NCI-H187 treated with DMSO at 0.1 percent for 48 hours (cell line): ENCODE results near the gene IP6K3.

Experiments
- DNase-seq: peaks from one replicate; lab custom pipeline; 2025; lab: John Stamatoyannopoulos, UW

Gene IP6K3

DNA sequence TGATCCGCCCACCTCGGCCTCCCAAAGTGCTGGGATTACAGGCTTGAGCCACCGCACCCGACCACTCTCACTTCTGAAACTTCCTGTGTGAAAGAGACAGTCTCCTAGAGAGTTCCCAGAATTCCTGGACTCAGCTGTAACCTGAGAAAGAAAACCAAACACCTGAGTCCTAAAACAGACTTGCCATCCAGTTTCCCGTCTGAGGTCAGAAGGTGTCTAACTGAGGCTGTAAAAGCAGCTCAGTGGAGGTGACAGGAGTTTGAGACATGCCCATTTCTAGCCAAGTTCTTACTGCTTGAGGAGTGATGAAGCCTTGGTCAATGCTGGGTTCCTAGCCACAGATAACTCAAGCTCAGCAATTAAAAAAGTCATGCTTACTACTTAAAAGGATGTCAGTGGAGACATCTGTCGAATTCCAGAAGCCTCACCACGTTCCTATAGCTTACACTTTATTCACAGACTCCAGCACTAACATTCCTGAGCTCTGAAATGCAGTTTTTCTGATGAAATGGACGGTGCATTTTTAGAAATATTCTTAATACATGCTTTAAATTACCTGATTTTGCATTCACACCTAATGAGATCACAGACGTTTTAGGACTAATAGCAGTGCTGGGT lies 41.3 kb downstream of the IP6K3 start:
- DNase-seq: no peak

DNA sequence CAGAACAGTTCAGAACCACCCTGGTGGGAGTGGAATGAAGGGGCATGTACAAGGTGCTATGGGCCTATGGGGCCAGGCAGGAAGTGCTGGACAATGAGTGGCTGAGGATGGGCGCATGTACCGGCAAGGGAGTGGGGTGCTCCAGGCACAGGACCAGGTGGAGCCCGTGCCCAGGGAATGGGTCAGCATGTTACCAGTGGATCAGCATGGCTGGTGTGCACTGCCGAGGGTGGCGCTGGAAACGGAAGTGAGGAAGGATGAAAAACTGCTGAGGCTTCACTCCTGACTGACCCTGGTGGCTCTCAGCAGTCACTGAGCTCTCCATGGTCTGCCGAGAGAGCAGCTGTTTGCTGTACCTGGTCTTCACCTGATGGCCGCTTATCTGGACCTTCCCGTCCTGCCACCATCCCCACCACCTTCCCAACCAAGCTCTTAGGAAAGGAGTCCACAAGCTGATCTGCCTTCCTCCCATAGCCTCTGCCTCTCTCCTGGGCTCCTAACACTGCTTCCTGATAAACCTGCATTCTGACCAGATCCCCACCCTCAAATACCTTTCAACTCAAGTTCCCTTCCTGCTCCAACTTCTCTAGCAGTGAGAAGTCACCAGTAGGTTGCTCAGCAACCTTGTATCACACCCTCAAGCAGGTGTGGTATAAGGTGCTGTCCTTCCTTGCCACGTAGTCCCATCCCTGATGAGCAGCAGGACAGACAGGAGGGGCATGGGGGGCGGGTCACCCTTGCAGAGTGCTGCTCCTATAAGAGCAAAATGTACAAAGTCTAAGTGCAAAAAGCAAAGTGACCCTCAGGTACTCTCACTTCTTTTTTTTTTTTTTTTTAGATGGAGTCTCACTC lies 42.3 kb downstream of the IP6K3 start:
- no peak for DNase-seq

DNA sequence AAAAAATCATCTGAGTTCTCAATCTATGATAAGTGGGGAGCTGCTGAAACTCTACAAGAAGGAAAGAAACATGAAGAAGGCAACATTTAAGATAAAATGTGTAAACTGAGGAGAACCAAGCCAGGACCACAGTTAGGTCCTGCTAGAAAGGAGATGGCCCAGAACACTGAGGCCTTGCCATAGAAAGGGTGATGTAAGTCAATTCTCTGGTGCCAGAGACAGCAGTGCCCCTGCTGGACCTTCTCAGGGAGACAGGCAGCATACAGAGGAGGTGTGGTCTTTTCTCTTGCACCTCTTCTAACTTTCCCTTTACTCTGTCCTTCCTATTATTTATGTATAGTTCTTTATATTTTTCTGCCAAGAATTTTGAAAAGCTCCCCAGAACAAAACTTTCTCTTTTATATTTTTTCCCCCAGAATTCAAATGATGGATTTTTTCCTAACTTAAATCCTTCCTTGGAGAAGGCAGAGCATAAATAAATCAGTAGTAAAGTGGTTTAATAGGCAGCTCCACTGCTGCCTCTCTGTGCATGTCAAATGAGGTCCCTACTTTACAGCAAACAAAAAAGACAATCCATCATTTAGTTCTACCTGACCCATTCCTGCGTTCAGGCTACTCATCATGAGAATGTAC lies 44.2 kb downstream of the IP6K3 start:
- no peak for DNase-seq

DNA sequence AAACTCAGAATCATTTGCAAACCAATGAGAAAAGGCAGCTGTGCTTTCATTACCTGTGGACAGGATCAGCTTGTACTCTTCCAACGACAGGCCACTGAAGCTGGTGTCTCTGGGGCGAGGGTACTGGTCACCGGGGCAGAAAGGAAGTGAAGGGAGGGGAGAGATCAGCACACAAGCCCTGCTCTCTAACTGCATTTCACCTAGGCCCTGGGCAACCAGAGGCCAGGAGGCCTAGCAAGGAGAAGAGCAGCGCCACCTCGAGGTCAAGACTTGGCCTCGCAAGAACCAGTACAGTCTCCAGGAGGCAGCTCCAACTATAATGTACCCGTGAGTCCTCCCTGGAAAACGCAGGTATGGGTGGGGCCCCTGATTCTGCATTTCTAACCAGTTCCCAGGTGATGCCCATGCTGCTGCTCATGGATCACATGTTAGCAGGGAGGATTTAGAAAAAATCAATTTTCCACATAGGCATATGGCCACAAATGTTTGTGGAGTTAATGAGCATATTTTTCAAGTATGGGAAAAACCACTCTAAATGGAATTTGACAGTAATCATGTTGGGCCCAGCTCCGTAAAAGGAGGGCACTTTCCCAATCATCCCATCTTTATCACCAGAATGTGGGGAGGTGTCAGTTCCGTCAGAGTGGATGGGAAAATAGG lies 46.2 kb downstream of the IP6K3 start:
- DNase-seq: no peak

DNA sequence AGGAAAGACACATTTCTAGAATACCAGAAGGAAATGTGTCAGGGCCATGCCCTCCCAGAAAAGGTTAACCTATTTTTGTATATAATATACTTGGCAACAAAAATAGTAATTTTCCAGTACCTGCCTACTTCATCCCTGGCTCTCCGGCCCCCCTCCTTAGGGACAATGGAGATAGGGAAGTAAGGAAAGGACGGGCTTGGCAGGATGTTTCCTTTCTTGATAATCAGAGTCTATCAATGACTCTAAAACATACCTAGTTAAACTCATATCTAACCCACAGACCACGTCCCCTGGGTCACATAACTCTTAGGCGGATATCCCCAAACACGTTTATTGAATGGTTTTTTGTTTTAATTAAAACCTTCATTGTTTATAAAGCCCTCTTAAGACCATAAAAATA lies 47.0 kb downstream of the IP6K3 start:
- DNase-seq: no peak

DNA sequence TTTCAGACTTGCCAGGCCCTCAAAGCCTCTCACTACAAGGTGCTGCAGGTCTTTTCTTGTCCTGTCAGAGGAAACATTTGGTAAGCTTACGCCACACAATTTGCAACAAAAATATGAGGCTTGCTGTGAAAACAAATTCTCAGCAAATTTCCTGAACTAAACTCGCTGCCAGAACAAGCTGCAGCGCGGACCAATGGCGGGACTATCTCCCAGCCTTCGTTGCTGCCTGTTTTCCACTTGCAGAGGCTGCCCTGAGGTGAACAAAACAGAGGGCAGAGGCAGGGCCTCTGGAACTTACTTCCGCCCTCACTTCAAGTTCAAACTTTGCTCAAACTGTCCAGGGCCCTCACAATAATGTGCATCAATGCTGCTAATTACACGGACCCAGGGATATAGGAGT lies 47.6 kb downstream of the IP6K3 start:
- DNase-seq: no peak

DNA sequence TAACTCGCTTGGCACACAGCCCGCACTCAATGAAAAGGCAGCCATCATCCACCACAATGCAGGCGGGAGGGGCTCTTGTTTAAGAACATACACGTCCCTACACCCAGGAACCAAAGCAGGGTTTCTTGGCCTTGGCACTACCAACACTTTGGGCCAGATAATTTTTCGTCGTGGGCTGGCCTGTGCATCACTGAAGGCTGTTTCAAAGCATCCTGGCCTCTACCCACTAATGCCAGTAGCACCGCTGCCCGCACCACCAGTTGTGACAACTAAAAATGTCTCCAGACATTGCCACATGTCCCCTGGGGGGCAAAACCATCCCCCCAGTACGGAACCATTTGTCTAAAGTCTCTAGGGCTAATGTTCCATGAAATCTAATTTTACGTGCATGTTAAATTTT lies 48.2 kb downstream of the IP6K3 start:
- no peak for DNase-seq

DNA sequence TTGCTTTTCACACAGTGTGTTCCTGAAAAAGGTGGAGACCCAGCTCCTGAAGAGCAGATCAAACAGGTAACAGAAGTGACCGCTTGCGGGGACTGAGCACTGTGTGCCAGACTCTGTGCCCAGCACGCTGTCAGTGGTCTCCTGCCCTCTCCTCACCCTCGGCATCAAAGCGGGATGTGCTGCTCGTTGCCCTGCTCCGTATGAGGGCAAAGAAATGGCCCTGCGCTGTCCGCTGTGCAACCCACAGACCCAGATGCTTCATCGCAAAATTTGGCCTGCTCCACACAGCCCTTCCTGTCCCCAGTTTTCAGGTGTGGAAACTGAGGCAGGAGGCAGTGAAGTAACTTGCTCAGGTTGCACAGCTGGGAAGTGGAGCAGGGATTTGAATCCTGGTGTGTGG lies 48.9 kb downstream of the IP6K3 start:
- no peak for DNase-seq

DNA sequence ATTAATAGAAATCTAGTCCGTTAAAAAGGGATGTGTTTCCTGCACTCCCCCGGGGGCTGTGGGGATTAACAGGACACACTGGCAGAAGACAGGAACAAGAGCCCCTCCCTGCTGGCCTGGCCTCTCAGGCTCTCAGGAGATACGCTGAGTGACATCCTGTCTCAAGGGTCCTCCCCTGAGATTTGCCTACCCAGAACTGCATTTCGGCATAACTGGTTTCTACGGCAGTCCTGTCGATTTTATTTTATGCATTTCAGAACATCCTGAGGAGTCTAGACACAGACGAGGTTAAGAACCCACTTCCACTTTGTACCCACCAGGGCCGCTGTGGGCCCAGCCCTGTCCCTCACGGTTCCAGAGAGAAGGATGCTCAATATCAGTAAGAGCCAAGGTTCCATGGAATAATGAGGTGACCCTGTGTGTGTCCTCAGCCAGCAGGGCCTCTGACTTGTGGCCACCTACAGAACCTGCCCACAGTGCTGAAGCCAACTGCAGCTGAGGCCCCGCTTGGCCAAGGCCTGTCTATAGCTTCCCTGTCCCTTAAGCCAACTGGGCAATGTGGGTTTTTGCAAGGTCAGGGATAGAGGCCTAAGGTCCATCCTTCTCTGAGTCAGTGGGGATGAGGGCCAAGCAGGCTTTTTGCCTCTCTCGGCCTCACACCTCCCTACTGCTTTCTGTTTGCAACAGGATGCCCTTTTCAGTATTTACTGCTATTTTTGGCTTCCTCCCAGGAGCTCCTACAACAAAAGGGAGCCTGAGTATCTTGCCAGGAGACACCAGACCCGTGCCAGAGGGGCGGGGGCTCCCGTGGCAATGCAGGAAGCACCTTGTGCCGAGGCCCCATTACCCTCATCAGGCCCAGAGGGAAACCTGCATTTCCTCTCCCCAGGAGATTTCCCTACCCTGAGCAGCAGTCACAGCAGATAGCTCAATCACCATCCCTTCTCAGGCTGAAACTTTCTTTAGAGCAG lies 49.9 kb downstream of the IP6K3 start:
- no peak for DNase-seq

DNA sequence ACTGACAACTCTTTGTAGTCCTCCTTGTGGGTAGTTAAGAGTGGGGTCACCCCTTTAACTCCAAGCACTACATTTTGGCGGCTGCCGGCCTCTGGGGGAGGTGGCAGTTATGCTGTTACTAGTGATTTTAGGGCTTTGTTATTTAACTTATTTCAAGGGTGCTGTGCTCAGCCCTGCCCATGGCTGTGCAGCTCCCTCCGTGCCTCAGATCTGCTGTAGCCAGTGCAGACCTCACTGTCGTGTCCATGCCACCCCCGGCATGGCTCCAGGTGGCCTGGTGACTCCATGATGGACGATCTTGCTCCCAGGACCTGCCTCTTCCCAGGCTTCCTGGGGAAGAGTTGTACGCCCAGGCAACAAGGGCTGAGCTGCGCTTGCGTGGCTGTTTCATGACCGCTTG lies 50.6 kb downstream of the IP6K3 start:
- DNase-seq: no peak

DNA sequence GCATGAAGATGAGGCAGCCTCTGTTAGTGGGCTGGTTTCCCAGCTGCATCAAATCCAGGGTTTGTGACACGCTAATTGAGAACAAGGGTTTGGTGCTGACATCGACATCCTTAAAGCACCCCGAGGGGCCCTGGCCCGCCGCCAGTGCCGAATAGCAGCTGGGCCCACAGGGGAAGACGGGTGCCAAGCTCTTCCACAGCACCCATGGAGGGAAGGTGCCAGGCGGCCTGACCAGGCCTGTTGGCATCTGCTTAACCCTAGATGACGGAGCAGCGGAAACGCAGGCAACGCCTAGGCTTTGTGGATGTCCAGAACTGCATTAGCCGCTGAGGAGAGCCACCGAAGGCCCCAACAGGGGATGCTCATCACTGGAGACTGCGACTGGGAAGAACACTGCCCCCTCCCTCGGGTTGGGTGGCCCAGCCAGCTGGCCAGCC lies 51.2 kb downstream of the IP6K3 start:
- DNase-seq: no peak

DNA sequence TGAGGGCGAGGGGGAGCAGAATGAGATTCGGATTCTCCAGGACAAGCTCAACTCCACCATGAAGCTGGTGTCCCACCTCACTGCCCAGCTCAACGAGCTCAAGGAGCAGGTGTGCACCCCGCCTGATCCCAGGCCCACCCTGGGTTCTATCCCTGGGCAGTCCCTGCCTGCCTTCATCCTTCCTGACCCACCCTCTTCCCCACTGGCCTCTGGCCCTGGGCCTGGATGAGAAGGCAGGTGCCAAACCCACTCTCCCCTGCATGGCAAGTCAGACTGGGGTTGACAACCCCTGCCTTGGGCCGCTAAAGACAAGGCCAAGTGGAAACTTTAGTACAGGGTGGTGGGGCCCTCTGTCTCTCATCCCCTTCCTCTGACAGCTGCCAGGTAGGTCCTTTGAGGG lies 51.7 kb downstream of the IP6K3 start:
- DNase-seq: no peak

DNA sequence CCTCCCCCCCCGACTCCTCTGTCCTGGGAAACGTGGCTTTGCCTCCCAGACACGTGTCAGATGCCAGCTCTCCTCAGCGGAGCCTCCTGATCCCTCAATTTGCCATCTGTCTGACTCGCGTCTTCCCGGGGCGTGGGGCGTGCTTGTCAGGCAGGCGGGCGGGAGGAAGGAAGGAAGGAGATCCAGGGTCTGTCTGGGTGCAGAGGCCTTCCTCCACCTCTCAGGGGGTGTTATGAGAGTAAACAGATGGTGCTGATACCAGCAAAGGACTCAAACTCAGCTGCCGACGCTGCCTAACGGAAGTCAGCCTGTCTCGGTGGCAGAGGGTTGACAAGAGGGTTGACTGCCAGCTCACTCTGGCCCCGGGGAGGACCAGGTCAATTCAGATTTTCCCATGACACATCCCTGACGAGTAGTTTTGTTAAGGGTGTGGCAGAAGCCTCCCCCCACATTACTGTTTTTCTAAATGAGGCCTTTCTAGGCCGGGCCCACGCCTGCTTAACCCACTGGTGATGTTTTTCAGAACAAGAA lies 52.2 kb downstream of the IP6K3 start:
- no peak for DNase-seq

DNA sequence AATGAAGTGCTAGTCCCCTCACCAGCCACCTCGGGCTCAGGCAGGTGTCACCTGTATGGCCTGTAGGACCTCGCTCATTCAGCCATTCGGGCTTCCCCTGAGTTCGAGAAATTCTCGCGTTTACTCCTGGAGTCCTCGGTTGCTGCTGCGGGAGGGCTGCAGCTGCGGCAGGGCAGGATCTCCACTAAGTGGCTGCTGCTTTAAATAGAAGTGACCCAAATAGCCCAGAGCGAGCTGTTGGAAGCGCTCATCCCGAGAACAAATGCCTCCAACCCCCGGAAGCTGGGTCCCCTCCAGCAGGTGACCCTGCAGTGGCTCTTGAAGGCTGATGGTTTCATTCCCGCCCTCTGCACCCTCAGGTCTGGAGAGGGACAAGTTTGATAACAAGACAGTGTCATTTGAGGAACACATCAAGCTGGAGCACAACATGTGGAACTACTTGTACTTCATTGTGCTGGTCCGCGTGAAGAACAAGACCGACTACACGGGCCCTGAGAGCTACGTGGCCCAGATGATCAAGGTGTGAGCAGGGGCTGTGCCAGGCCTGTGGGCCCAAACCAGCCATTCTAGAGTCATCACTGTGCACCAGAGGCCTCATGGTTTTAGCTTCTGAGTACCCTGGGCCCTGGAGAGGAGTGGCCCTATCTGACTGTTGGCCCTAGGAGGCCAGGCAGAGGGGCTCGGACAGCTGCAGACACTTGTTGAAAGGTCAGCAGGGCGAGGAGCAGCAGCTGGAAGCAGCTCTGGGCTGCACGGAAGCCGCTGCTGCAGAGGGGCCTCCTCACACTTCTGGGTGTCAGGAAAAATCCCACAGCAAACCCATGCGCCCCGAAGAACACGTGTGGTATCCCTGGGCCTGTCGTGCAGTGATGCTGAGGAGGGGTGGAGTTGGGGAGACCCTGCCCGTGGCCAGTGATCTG lies 53.3 kb downstream of the IP6K3 start:
- DNase-seq: no peak

DNA sequence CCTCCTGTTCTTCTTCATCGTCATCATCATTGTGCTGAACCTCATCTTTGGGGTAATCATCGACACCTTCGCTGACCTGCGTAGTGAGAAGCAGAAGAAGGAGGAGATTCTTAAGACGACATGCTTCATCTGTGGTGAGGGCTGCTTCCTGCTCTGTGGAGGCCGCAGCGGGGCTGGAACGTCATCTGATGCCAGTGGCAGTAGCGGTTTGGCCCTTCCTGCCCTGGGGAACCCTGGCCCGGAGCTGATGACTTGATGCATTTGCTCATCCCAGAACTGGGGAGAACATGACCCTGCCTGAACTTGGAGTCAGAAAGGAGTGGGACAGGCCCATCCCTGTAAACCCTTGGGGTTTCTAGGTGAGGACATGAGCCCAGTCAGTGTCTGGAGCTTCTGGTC lies 53.9 kb downstream of the IP6K3 start:
- DNase-seq: no peak

DNA sequence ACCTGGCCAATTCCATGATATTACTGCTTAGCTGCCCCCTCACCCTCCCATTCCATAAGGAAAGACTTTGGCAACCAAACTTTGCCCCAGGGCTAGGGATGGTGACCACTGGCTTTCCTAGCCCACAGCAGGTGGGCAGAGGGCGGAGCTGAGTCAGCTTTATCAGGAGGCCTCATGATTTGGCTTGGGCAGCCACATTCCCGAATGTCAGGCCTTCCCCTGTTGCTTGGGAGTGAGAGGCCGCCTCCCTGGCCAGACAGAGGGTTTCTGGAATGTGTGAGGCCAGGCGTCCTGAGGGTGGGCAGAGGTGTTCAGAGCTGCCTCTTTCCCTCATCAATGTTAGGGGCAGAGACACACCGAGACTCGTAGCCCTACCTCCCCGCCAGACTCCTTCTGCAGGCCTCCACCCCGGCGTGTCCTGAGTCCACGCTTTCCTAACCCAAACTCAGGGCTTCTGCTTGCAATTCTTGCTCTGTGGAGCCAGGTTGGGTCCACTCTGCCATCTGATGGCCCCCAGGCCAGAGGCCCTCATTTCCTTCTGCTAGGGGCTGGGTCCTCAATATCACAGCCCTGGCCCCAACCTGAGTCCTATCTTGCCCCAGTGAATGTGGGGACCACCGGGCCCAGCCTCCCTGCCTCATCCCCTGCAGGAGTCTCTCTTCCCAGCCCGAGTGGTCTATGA lies 54.5 kb downstream of the IP6K3 start:
- no peak for DNase-seq

DNA sequence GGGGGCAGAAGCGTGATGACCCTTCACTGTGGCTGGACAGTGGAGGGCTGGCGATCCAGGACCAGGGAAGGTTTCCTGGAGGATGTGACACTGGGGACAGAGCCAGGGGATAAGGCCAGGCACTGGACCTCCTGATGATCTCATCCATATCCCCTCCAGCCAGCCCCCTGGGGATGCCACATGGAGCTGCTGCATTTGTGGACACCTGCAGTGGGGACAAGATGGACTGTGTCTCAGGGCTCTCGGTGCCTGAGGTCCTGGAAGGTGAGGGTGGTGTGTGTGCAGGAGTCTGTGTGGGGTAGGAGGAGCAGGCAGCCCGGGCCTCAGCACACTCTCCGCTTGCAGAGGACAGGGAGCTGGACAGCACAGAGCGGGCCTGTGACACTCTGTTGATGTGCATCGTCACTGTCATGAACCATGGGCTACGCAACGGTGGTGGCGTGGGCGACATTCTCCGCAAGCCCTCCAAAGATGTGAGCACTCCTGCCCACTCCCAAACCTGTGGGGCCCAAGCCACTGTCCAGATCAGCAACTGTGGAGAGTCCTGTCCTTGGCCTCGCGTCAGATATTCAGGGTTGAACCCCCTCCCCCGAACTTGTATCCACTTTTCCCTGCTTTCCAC lies 55.1 kb downstream of the IP6K3 start:
- no peak for DNase-seq

DNA sequence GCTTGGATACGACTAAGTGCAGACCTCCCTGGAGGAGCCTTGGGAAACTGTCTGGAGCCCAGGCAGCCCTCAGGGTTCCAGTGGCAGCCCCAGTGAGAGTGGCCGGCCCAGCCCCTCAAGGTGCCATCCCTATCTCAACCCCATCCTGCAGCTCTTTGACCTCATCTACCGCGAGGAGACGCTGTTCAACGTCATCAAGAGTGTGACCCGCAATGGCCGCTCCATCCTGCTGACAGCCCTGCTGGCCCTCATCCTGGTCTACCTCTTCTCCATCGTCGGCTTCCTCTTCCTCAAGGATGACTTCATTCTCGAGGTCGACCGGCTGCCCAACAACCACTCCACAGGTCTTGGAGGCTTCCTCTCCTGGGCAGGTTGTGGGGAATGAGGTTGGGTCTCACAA lies 55.9 kb downstream of the IP6K3 start:
- no peak for DNase-seq

DNA sequence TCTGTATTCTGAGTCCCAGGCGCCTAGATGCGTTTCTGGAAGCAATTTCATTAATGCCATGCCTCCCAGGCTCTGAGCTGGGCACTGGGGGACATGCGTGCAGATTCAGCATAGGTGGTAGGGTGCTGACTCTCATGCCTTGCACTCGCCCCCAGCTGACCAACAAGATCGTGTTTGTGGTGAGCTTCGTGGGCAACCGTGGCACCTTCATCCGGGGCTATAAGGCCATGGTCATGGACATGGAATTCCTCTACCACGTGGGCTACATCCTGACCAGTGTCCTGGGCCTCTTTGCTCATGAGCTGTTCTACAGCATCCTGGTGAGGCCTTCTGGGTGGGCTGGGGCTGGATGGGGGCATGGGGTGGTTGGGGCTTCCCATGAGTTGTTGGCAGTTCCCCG lies 56.8 kb downstream of the IP6K3 start:
- DNase-seq: no peak
